Endothelial cell of umbilical vein (primary cell): ENCODE data around the gene ABCA7. TPM values are rescaled to one million over a fixed set of nuclear protein-coding genes. Genes with fewer than 3 reads are reported as not detected.
"Not testable (repeated sequence)": the region's sequence is repeated elsewhere in the genome, so short reads cannot be mapped to it uniquely, and the experiment has no call there.

Experiments used
- BruUV-seq: library from RNA; stranded (reverse); fragments of 400-500 nt; replicated peaks from 2 replicates; lab custom pipeline; 2021; lab: Mats Ljungman, UMichigan
- CTCF ChIA-PET: fragments of 300-600, 350-600 bp; sonication (Branson Sonifier 250); formaldehyde crosslinking; loops from one replicate; lab custom pipeline; 2021; ENCODE audit warnings: antibody characterized with exemption, inconsistent platforms; lab: Charles Lee
- POLR2A ChIA-PET: fragments of 300-600, 350-600 bp; sonication (Branson Sonifier 250); formaldehyde crosslinking; loops from one replicate; lab custom pipeline; 2021; ENCODE audit warnings: antibody characterized with exemption, inconsistent platforms; lab: Charles Lee
- DNase-seq: peaks from one replicate; pipeline ENCODE4 v3.0.0-alpha.2; 2011; ENCODE audit warnings: low read depth, low spot score
- FAIRE-seq: peaks from 2 replicates; lab custom pipeline; 2011; peaks lifted over from hg19 to GRCh38; lab: Jason Lieb, UNC
- H2AFZ ChIP-seq: 2 replicates; pipeline ENCODE4 v1.6.0; 2012; ENCODE audit warnings: low read depth, low read length, control low read depth, inconsistent platforms
- H3K27ac ChIP-seq: 2 replicates; pipeline ENCODE4 v1.5.1; 2011; ENCODE audit warnings: low read depth, mild to moderate bottlenecking, control low read depth, low read length, moderate library complexity; ENCODE audit not compliant: insufficient read depth
- H3K27me3 ChIP-seq, 2 experiments: 2 replicates each; pipeline versions ENCODE4 v1.6.0 to v1.6.1; 2011; ENCODE audit warnings: low read length in 2 of 2, mixed read lengths in 1 of 2; ENCODE audit not compliant: control insufficient read depth in 2 of 2, insufficient read depth in 2 of 2
- H3K36me3 ChIP-seq, 2 experiments: 2 replicates in 1 of 2; 3 replicates in 1 of 2; pipeline ENCODE4 v1.5.1; 2011; ENCODE audit warnings: low read length in 2 of 2, mild to moderate bottlenecking in 1 of 2, moderate library complexity in 1 of 2; ENCODE audit not compliant: control insufficient read depth in 2 of 2, insufficient read depth in 2 of 2; ENCODE audit errors: extremely low read depth in 1 of 2
- H3K4me1 ChIP-seq: 3 replicates; pipeline ENCODE4 v1.5.1; 2011; ENCODE audit warnings: mild to moderate bottlenecking, low read length; ENCODE audit not compliant: control insufficient read depth, insufficient read depth; ENCODE audit errors: extremely low read depth
- H3K4me2 ChIP-seq: 2 replicates; pipeline ENCODE4 v1.6.1; 2011; ENCODE audit warnings: low read length, control low read depth, mixed read lengths; ENCODE audit not compliant: insufficient read depth
- H3K4me3 ChIP-seq, 3 experiments: fragments of 200-600 bp in 1 of 3; sonication (generic), shearing (Covaris generic) in 1 of 3; replicated peaks in 1 of 3; 2 replicates each; pipeline ENCODE4 v1.5.1; 2011 to 2016; ENCODE audit warnings: control low read depth in 3 of 3, low read length in 3 of 3, mild to moderate bottlenecking in 2 of 3, inconsistent platforms in 1 of 3, low read depth in 1 of 3, moderate library complexity in 1 of 3; ENCODE audit not compliant: insufficient read depth in 1 of 3
- H3K79me2 ChIP-seq: 2 replicates; pipeline ENCODE4 v1.6.0; 2012; ENCODE audit warnings: low read length, inconsistent platforms; ENCODE audit not compliant: control insufficient read depth, insufficient read depth
- H3K9ac ChIP-seq: replicated peaks from 2 replicates; pipeline ENCODE3; 2011; ENCODE audit warnings: low read length, control low read depth; ENCODE audit not compliant: insufficient read depth; ENCODE audit errors: extremely low read depth
- H3K9me1 ChIP-seq: replicated peaks from 3 replicates; pipeline ENCODE4 v1.6.0; 2011; ENCODE audit warnings: mild to moderate bottlenecking, low read length; ENCODE audit not compliant: control insufficient read depth, insufficient read depth; ENCODE audit errors: extremely low read depth
- H3K9me3 ChIP-seq: replicated peaks from 2 replicates; pipeline ENCODE4 v1.5.1; 2012; ENCODE audit warnings: low read length, inconsistent platforms; ENCODE audit not compliant: control insufficient read depth, insufficient read depth
- H4K20me1 ChIP-seq: replicated peaks from 2 replicates; pipeline ENCODE3; 2011; ENCODE audit warnings: mild to moderate bottlenecking, low read length; ENCODE audit not compliant: control insufficient read depth, insufficient read depth; ENCODE audit errors: extremely low read depth
- GATA2 ChIP-seq: IDR thresholded peaks from 2 replicates; pipeline ENCODE4 v1.7.0; 2011; ENCODE audit warnings: low read depth, mild to moderate bottlenecking, moderate library complexity, mixed read lengths, low read length; ENCODE audit not compliant: insufficient read length, insufficient read depth
- JUN ChIP-seq: IDR thresholded peaks from 2 replicates; pipeline ENCODE4 v1.6.1; 2011; ENCODE audit warnings: borderline replicate concordance, low read depth; ENCODE audit not compliant: insufficient read length, insufficient read depth
- MYC ChIP-seq: IDR thresholded peaks from one replicate; pipeline ENCODE4 v1.6.1; 2011; ENCODE audit warnings: mild to moderate bottlenecking, low read depth, low read length
- POLR2A ChIP-seq: IDR thresholded peaks from 2 replicates; pipeline ENCODE4 v1.6.1; 2012; ENCODE audit warnings: low read depth, mild to moderate bottlenecking, control low read depth, low read length
- POLR2AphosphoS5 ChIP-seq: IDR thresholded peaks from 2 replicates; pipeline ENCODE4 v1.6.1; 2012; ENCODE audit warnings: low read depth, mild to moderate bottlenecking, control low read depth, low read length, moderate library complexity; ENCODE audit not compliant: insufficient read depth
- dilution Hi-C: fragments of 300-500 bp; cut with MboI; formaldehyde crosslinking; loops from one replicate; pipeline ENCODE4 v1.15.0; 2019; ENCODE audit warnings: low sequenced_read_pairs; ENCODE audit not compliant: extremely low pct_ligation_motif_present
- intact Hi-C: fragments of 100-400 bp; cut with micrococcal nuclease; formaldehyde crosslinking; loops from one replicate; pipeline ENCODE4 v1.10.0; 2022
- polyA plus RNA-seq, 4 experiments: library from polyadenylated mRNA; depleted of rRNA in 3 of 4; stranded (reverse) in 3 of 4; unstranded in 1 of 4; fragments of >200 nt; gene quantifications; 2 replicates each; pipeline versions ENCODE4 v1.2.1 to v1.2.3, GENCODE V29; 2011 to 2012; ENCODE audit warnings: missing spikeins in 1 of 4
- total RNA-seq: library from RNA; stranded (reverse); gene quantifications from 2 replicates; pipeline ENCODE4 v1.2.3, GENCODE V29; 2021
- TF ChIP-seq, protein P1 (sequence below), 2 donors: IDR thresholded peaks; 1 replicate in 1 of 2; 2 replicates in 1 of 2; pipeline ENCODE4 v1.5.1; 2011; ENCODE audit warnings: low read length in 2 of 2, mild to moderate bottlenecking in 2 of 2, moderate library complexity in 2 of 2, control low read depth in 1 of 2, inconsistent platforms in 1 of 2, low read depth in 1 of 2; ENCODE audit not compliant: insufficient read depth in 1 of 2; ENCODE audit errors: extremely low read depth in 1 of 2
- TF ChIP-seq, protein P2 (sequence below): IDR thresholded peaks from 2 replicates; pipeline ENCODE4 v1.6.1; 2011; ENCODE audit not compliant: insufficient read depth, insufficient read length

ABCA7 gene
- total and polyA plus RNA-seq, 2 donors (not counting 3 experiments of a cell fraction or from before 2014, with no cell fraction given): 5.7 to 9.8 TPM

- TF ChIP-seq JUN: no peak
- TF ChIP-seq, protein P1, sequence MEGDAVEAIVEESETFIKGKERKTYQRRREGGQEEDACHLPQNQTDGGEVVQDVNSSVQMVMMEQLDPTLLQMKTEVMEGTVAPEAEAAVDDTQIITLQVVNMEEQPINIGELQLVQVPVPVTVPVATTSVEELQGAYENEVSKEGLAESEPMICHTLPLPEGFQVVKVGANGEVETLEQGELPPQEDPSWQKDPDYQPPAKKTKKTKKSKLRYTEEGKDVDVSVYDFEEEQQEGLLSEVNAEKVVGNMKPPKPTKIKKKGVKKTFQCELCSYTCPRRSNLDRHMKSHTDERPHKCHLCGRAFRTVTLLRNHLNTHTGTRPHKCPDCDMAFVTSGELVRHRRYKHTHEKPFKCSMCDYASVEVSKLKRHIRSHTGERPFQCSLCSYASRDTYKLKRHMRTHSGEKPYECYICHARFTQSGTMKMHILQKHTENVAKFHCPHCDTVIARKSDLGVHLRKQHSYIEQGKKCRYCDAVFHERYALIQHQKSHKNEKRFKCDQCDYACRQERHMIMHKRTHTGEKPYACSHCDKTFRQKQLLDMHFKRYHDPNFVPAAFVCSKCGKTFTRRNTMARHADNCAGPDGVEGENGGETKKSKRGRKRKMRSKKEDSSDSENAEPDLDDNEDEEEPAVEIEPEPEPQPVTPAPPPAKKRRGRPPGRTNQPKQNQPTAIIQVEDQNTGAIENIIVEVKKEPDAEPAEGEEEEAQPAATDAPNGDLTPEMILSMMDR (IDR thresholded peaks at IDR 0.05; ENCODE audit: extremely low read depth in 1 of 2, insufficient read depth in 1 of 2, low read depth in 1 of 2, low read length in 2 of 2): no peak
- TF ChIP-seq, protein P2, sequence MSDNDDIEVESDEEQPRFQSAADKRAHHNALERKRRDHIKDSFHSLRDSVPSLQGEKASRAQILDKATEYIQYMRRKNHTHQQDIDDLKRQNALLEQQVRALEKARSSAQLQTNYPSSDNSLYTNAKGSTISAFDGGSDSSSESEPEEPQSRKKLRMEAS: no peak
- peak; percentile 69 for TF ChIP-seq POLR2AphosphoS5
- no peak for TF ChIP-seq MYC
- TF ChIP-seq GATA2: no peak
- TF ChIP-seq POLR2A: no peak
- Histone ChIP-seq H3K27me3 (no peaks in the 10 kb centered on the region), H3K9me1 (no peaks in the 10 kb centered on the region), H2AFZ (peak within 1 kb of the TSS; percentile 49), H3K4me2 (peak within 1 kb of the TSS; percentile 86), H3K9ac (peak within 1 kb of the TSS; percentile 93), H3K79me2 (peaks cover 50% of the 10 kb centered on the region), H3K4me1 (peaks cover 40% of the 10 kb centered on the region), H3K36me3 (no peaks in the 10 kb centered on the region), H4K20me1 (no peaks in the 10 kb centered on the region), H3K4me3 (peak within 1 kb of the TSS; percentile 80 to 90 (median 88)), H3K27ac (peak within 1 kb of the TSS; percentile 95), H3K9me3 (no peaks in the 10 kb centered on the region)
- intact Hi-C loops: loop anchor here (1.0 to 5.0 kb wide), 4 partner anchors 20 to 161 kb away; partner anchors contain the start of genes GRIN3B and WDR18
- dilution Hi-C loops: no loop called here
- POLR2A ChIA-PET: interaction anchor here (0.6 to 0.8 kb wide), 2 partner anchors 11 to 237 kb away, joined by 3 to 4 read pairs; no protein-coding TSS in a partner anchor
- CTCF ChIA-PET: interaction anchor here (1.0 kb wide), 2 partner anchors 19 to 20 kb away, joined by 3 to 4 read pairs; partner anchors contain the start of gene ABCA7
- DNase-seq (peak; percentile 97), FAIRE-seq (no peak)
- BruUV-seq: no TSS peak
Observed at GRCh38 chr19:1020868-1021425, 19.0 kb upstream of the ABCA7 start, which contains the start of gene TMEM259. TMEM259 (minus strand) TSS chr19:1021123; CDS start chr19:1020996, 127 bp downstream.

GRCh38 chr19:1023883-1024188, 16.1 kb upstream of the ABCA7 start:
- BruUV-seq, H3K36me3 ChIP-seq, H3K4me2 ChIP-seq, H3K9me1 ChIP-seq, dilution Hi-C loops, FAIRE-seq, DNase-seq, H3K9me3 ChIP-seq, H3K27me3 ChIP-seq, H3K27ac ChIP-seq, POLR2A ChIA-PET, H2AFZ ChIP-seq, H4K20me1 ChIP-seq, H3K9ac ChIP-seq, H3K4me3 ChIP-seq, CTCF ChIA-PET: not testable (repeated sequence)
- Histone ChIP-seq H3K4me1 (peaks cover 20% of the 10 kb centered on the region), H3K79me2 (peaks cover 42% of the 10 kb centered on the region)
- intact Hi-C loops: loop anchor here (5.0 kb wide), 1 partner anchor 158 kb away; no protein-coding TSS in a partner anchor

DNA sequence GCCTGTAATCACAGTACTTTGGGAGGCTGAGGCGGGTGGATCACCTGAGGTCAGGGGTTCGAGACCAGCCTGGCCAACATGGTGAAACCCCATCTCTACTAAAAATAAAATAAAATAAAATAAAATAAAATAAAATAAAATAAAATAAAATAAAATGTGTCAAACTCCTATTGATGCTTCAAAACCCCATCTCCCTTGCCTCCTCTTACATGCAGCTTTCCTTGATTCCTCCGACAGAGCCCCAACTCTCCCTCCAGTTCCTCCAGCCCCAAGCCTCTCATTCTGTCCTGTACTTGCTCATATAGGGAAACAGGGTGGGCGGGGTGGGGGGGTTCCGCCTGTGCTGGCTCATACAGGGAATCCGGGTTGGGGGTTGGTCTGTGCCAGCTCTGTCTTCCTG, 14.8 kb upstream of the ABCA7 start:
- H3K27ac ChIP-seq, H3K27me3 ChIP-seq, FAIRE-seq, BruUV-seq, H3K4me3 ChIP-seq, H3K9me3 ChIP-seq, H2AFZ ChIP-seq, H4K20me1 ChIP-seq, intact Hi-C loops, CTCF ChIA-PET, H3K4me2 ChIP-seq, DNase-seq, dilution Hi-C loops, H3K9ac ChIP-seq, H3K36me3 ChIP-seq, H3K9me1 ChIP-seq: not testable (repeated sequence)
- peaks cover 41% of the 10 kb centered on the region for H3K79me2 ChIP-seq
- H3K4me1 ChIP-seq: peaks cover 12% of the 10 kb centered on the region
- POLR2A ChIA-PET: interaction anchor here (1.5 to 5.7 kb wide), 2 partner anchors 8 to 14 kb away, joined by 4 to 36 read pairs; partner anchors contain the start of gene ABCA7
